DMS53 (cell line): ENCODE measurements around the gene VSIG10L2.
"Not testable (repeated sequence)": the region's sequence is repeated elsewhere in the genome, so short reads cannot be mapped to it uniquely, and the experiment has no call there.

ENCODE experiments used
- DNase-seq: peaks from one replicate; lab custom pipeline; 2025; lab: John Stamatoyannopoulos, UW

The VSIG10L2 gene

DNA sequence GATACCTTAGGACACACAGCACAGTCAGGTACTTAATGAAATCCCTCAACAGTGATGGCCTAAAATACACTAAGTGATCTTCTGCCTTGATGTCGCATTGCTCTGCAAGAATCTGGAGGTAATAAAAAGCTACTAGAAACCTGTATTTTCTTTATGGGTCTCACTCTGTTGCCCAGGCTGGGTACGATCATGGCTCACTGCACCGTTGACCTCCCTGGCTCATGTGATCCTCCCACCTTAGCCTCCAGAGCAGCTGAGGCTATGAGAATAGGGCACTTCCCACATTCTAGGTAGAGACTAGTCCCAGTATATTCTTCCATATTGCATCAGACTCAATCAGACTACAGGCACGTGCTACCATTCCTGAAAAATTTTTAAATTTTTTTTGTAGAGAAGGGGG, 21.7 kb downstream of the VSIG10L2 start:
- DNase-seq, result no peak

- DNase-seq, result peak; percentile 54
Observed at GRCh38 chr11:125968354-125968753, 22.5 kb downstream of the VSIG10L2 start.

- no peak for DNase-seq
Observed at GRCh38 chr11:125971618-125972017, 25.8 kb downstream of the VSIG10L2 start.

DNA sequence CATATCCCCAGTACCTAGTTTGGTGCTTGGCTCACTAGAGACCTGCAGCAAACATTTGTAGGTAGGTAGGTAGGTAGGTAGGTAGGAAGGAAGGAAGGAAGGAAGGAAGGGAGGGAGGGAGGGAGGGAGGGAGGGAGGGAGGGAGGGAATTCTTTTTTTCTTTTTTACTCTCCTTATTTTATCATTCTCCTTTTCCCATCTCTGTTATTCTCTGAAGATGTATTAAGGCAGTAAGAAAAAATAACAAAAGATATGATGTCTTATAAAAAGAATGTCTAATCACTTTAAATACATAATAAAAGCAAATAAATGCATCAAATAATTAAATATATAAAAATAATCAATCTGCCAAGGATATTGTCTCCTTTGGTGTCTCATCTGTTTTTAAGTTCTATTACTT, 28.4 kb downstream of the VSIG10L2 start:
- no peak for DNase-seq

GRCh38 chr11:125975634-125976033, 29.8 kb downstream of the VSIG10L2 start:
- peak; percentile 33 for DNase-seq

DNA sequence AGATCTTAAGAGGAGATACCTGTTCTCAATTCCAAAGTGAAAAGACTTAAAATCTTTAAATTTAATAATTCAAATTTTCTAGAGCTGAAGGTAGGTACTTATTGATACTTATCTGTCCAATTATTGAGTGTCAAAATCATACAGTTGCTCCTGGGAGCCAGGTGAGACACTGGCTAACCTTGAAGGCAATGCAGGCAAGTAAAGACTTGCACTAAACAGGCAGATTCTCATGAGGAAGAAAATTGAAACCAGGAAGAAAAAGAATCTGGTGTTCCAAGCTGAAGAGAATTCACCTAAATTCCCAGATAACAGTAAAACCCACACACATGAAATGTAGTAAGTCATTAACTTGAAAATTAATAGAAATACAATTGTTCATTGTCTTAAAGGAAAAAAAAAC, 30.3 kb downstream of the VSIG10L2 start:
- DNase-seq, result no peak

GRCh38 chr11:125977333-125977732, 31.5 kb downstream of the VSIG10L2 start:
- no peak for DNase-seq

DNA sequence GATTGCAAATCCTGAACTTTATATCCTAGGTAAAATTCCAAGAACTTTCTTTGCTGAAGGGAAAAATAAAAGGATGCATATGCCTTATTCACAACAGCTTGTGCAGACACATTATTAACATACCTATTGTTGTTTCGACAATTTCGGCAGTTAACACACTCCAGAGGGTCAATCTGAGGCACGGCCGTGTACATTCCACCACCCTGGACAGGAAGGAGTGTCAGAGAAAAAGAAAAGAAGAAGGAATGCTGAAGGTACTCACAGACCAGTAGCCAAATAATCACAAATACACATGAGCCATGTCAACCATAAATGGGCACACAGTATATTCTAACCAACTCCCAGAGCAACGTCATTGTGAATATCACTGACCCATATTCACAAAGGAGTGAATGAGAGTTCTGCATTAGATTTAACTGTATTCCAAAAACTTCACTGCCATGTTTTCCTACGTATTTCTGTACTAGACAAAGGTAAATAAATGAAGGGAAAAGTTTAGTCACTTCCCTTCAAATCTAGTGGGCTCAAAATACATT, 32.4 kb downstream of the VSIG10L2 start:
- no peak for DNase-seq

DNA sequence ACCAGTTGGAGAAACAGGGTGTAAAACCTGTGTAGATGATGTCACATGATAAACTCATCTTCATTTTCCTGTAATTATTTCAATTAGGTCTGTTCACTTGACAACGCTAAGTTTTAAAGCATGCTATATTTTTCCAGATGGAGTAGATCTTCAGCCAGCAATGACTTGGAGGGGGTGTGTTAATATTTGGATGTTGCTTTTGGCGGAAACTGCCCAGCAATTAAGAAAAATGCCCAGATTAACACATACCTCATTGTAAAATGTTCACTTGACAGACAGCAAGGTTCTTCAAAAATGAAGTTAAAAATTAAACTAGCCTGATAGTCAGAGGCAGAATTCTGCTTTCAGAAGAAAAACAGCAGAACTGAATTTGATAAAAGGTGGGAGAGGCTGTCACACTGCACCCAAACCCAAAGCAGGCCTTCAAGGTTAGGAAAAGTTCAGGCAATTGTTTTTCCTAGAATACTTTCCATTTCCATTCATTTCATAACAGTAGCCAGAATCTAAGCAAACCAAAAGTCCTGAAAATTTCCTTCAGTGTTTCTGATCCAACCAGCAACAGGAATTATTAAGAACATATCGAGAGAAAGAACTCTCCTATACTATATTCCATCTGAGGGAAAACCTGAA, 33.0 kb downstream of the VSIG10L2 start:
- no peak for DNase-seq

DNA sequence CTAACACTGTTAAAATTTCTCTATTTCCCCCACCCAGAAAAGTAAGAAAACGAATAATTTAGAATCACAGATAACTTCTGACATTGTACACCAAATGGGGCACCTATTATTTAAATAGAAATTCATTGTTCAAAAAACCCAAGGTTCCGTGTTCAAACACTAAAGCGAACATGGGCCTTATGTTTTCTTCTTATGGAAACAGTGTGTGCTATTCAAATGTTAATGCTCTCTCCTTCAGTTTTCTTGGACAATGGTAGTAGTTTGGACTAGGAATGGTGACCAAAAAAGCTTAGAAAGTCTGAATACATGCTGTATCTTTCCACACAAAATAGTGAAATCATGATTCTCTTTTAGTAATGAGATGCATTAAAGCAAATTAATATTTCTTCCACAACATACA, 33.7 kb downstream of the VSIG10L2 start:
- no peak for DNase-seq

DNA sequence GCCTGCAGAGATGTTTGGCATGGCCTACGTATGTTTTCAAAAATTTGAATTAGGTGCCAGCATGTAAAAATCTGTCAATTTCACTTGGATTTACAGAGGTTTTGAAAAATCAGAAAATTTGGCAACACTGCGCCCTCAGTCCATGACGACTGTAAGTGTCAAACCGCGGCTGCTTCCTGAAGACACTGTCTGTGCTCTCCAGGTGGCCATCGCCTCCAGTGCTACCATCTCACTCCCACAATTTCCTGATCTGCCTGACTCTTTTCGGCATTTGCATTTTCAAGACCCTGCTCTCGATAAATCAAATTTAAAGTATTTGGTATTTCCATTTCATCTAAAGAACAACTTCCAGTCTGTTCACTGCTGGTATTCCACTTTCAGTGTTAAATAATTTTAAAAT, 34.6 kb downstream of the VSIG10L2 start:
- no peak for DNase-seq

DNA sequence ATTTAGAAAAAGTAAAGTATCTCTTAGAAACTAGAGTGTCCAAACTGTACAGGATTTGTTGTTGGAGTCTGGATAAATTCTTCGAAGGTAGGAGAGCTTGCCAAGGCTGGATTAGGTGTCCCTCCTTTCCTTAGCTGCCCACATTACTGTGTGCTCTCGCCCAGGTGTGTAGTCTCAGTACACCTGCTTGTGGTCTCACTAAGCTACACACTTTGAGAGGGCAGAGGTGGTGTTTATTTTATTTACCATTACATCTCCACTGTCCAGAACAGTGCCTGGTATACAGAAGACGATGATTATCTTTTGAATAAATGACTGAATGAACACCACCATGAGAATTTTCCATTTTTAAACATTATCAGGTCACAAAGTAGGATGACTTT, 36.5 kb downstream of the VSIG10L2 start:
- DNase-seq, result no peak

- DNase-seq, result not testable (repeated sequence)
Observed at GRCh38 chr11:125985956-125986355, 40.1 kb downstream of the VSIG10L2 start.

- DNase-seq, result no peak
Observed at GRCh38 chr11:125987066-125987641, 41.3 kb downstream of the VSIG10L2 start.

DNA sequence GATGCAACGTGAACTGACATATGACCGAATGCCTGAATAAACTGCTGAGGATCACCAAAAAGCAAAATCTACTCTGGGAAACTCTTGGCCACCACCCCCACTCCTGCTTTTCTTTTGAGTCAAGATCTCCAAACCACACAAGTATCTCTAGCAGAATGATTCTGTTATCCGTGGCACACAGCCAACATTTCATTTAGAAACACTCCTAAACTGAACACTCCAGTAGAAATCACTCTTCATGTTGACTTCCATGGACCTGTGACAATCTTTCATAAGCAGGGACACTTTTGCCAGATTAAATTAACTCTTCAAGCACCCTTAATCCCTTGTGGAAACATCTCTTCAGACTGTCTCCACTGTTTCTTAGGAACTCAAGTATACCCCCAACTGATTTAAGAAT, 44.4 kb downstream of the VSIG10L2 start:
- no peak for DNase-seq

DNA sequence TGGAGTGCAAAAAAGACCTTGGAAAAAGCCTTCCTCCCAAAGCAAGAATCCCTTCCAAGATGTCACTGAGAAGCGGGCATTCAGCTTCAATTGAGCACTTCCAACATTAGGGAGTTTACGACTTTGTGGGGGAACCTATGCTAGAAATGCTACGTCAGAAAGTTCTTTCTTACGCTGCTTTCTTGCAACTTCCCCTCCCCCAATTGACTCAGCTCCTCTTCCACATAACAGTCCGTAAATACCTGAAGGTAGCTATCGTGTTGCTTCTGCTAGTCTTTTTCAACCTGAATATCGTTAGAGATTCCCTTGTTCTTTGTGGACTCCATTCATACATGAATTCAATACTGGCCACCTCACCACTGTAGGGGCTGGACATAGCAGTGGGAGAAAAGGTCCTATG, 47.0 kb downstream of the VSIG10L2 start:
- DNase-seq, result no peak

DNA sequence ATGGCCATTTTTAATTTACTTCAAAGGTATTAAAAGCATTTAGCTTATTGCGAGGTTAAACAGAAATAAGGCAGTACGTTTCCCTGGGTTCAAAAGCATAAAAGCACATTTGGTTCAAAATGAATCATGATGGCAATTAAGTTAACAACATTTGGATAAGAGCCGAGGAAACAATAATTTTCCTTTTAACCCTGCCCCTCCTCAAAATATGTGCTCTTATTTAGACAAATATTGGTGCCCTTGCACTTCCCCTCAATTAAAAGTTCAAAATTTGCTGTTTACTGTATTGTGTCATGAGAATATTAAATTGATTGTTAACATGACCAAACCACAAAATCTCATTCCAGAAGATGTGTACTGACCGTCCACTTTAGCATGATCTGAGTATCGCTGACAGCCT, 48.7 kb downstream of the VSIG10L2 start:
- no peak for DNase-seq

- DNase-seq, result no peak
Observed at GRCh38 chr11:125995313-125995712, 49.5 kb downstream of the VSIG10L2 start.

- no peak for DNase-seq
Observed at GRCh38 chr11:125998267-125998666, 52.4 kb downstream of the VSIG10L2 start.

- no peak for DNase-seq
Observed at GRCh38 chr11:125999234-125999880, 53.5 kb downstream of the VSIG10L2 start.

- no peak for DNase-seq
Observed at GRCh38 chr11:126002181-126002580, 56.3 kb downstream of the VSIG10L2 start.
